Measurements from ENCODE around the gene ZNF221.
A peak's percentile ranks its signal among the peaks of the same experiment; 100 is the strongest.

The ZNF221 gene

GRCh38 chr19:43957891-43958290 is 6.9 kb downstream of the ZNF221 start:
- DNase-seq (ENCODE audit: low read depth, low spot score) = no peak

GRCh38 chr19:43960411-43960810 is 9.4 kb downstream of the ZNF221 start:
- no peak for DNase-seq (ENCODE audit: low read depth, low spot score)

- no peak for DNase-seq (ENCODE audit: low read depth, low spot score)
Measured at GRCh38 chr19:43966079-43966694, 15.2 kb downstream of the ZNF221 start.

GRCh38 chr19:43976732-43977131 is 25.7 kb downstream of the ZNF221 start:
- no peak for DNase-seq (ENCODE audit: low read depth, low spot score)

- DNase-seq (ENCODE audit: low read depth, low spot score) = no peak
Measured at GRCh38 chr19:43983544-43983911, 32.5 kb downstream of the ZNF221 start.

- DNase-seq (ENCODE audit: low read depth, low spot score) = no peak
Measured at GRCh38 chr19:43983912-43984686, 33.1 kb downstream of the ZNF221 start, which contains the start of gene ZNF155. Gene ZNF155 (plus strand): TSS chr19:43984188. CDS start chr19:43988544, 4,356 bp downstream.

- no peak for DNase-seq (ENCODE audit: low read depth, low spot score)
Measured at GRCh38 chr19:43984687-43985000, 33.6 kb downstream of the ZNF221 start.

GRCh38 chr19:43997631-43998290 is 46.7 kb downstream of the ZNF221 start:
- no peak for DNase-seq (ENCODE audit: low read depth, low spot score)

- no peak for DNase-seq (ENCODE audit: low read depth, low spot score)
Measured at GRCh38 chr19:44002212-44002565, 51.2 kb downstream of the ZNF221 start.

GRCh38 chr19:44002566-44003460 is 51.8 kb downstream of the ZNF221 start, which contains the start of gene ZNF230:
Gene ZNF230 (plus strand): TSS chr19:44002957. CDS start chr19:44007079, 4,122 bp downstream.
- DNase-seq (ENCODE audit: low read depth, low spot score) = peak; percentile 67

GRCh38 chr19:44003461-44004009 is 52.5 kb downstream of the ZNF221 start:
- no peak for DNase-seq (ENCODE audit: low read depth, low spot score)

- DNase-seq (ENCODE audit: low read depth, low spot score) = no peak
Measured at GRCh38 chr19:44005973-44006372, 54.9 kb downstream of the ZNF221 start.

GRCh38 chr19:44007473-44007872 is 56.4 kb downstream of the ZNF221 start:
- no peak for DNase-seq (ENCODE audit: low read depth, low spot score)

GRCh38 chr19:44010468-44010867 is 59.4 kb downstream of the ZNF221 start:
- DNase-seq (ENCODE audit: low read depth, low spot score) = no peak

Data from activated naive CD8-positive, alpha-beta T cell treated with anti-CD3 and anti-CD28 coated beads, Interleukin-2, amount 50 U/mL, for 16 hours (primary cell).